Pancreas (tissue), 10 donors: ENCODE results near the gene GABBR2. TPM values are rescaled to one million over a fixed set of nuclear protein-coding genes. Genes with fewer than 3 reads are reported as not detected.

Experiments
- ATAC-seq, 4 donors: fragments of 200-7000 bp; cut with Tn5 transposase; one replicate each; pipeline versions ENCODE4 v1.8.0 to v1.9.1; 2020; ENCODE audit warnings: mild to moderate bottlenecking in 4 of 4, moderate library complexity in 4 of 4
- DNase-seq, 6 donors: peaks; one replicate each; pipeline ENCODE4 v3.0.0-alpha.2; 2020
- FAIRE-seq: peaks from 2 replicates; lab custom pipeline; 2012; peaks lifted over from hg19 to GRCh38; lab: Jason Lieb, UNC
- H3K27ac ChIP-seq, 4 donors: fragments of 200-600 bp; sonication (generic); 1 replicate in 3 of 4; 2 replicates in 1 of 4; pipeline versions ENCODE4 v1.5.0 to v1.8.0; 2020
- H3K27me3 ChIP-seq, 4 donors: fragments of 200-600 bp; one replicate each; pipeline ENCODE4 v1.8.0; 2021
- H3K36me3 ChIP-seq, 3 donors: fragments of 200-600 bp; sonication (generic) in 1 of 3; one replicate each; pipeline versions ENCODE4 v1.5.0 to v1.8.0; 2020 to 2021
- H3K4me1 ChIP-seq, 3 donors: fragments of 200-600 bp; one replicate each; pipeline ENCODE4 v1.8.0; 2021
- H3K4me3 ChIP-seq, 4 donors: fragments of 200-600 bp; sonication (generic) in 2 of 4; one replicate each; pipeline versions ENCODE4 v1.5.0 to v1.8.0; 2020 to 2021
- H3K9me3 ChIP-seq, 4 donors: fragments of 200-600 bp; one replicate each; pipeline ENCODE4 v1.8.0; 2021
- WGBS, 2 donors: extraction: QIAGEN DNeasy Blood & Tissue Kit; methylation state at CpG; one replicate each; pipeline ENCODE4 v1.1.7; 2013; 5-methylcytosine and 5-hydroxymethylcytosine counted together
- intact Hi-C, 3 donors: fragments of 100-400 bp; cut with DNase I; formaldehyde crosslinking; loops; one replicate each; pipeline versions ENCODE4 v1.11.1 to v1.14.2; 2022
- polyA plus RNA-seq, 2 donors: library from polyadenylated mRNA; stranded (reverse); fragments of 200-250 nt; gene quantifications; one replicate each; pipeline ENCODE4 v1.2.3, GENCODE V29; 2013
- total RNA-seq, 6 donors: library from RNA; stranded (reverse); fragmentation: NEBNext Ultra II Directional in 4 of 6; extraction: Animal tissue kit (Norgen Biotek cat#: 25700) in 4 of 6; gene quantifications; one replicate each; pipeline versions ENCODE4 v1.2.1 to v1.2.4, GENCODE V29; 2021 to 2023
- TF ChIP-seq, protein P1 (sequence below), 4 donors: fragments of 200-600 bp; sonication (generic) in 3 of 4; IDR thresholded peaks; one replicate each; pipeline versions ENCODE4 v1.5.0 to v1.8.0; 2021; ENCODE audit warnings: antibody characterized with exemption in 4 of 4
- donor health status: healthy with polysubstance abuse.
- donor health status: DM: no; HTN: no; CAD: no; lungs with moderate emphysema.
- donor health status: DM: no; HTN: no; CAD: no.
- donor health status: control.
- donor health status: control.
- donor health status: Bipolar disorder and iron deficiency.
- donor health status: DM: yes; HTN: yes; CAD: no.
- donor health status: DM: no; HTN: no; CAD: no.
- donor health status: DM: no; HTN: no; CAD: no.
- donor health status: DM: yes; HTN: yes; CAD: no.

Gene GABBR2
- total and polyA plus RNA-seq, 8 donors = 0.04 to 0.14 (median 0.07) TPM; not detected in 4

DNA sequence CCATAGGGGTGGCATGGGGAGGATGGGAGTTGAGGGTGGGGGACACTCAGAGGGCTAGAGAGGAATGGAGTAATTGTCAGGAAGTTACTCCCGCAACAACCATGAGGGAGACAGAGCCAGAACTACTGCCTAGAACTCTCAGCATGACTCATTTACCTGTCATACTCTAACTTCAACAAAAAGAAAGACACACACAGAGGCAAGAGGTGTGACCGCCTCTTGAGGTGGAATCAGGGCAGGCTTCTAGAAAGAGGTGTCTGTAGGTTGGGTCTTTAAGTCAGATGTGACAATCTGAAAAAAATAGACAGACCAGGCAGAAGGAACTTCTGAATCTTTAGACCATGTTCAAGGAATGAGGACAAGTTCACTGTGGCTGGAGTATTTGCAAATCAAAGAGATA, 73.4 kb downstream of the GABBR2 start:
- WGBS, 2 donors = 91 to 96% methylated on average over 2 of the region's 2 CpGs
- no peak for ATAC-seq
- FAIRE-seq = no peak
- intact Hi-C loops = no loop called here
- Histone ChIP-seq H3K9me3 (no peaks in the 10 kb centered on the region), H3K4me1 (no peaks in the 10 kb centered on the region), H3K27me3 (no peaks in the 10 kb centered on the region), H3K36me3 (no peaks in the 10 kb centered on the region), H3K27ac (no peak overlapping the region), H3K4me3 (no peak overlapping the region)
- TF ChIP-seq, protein P1, sequence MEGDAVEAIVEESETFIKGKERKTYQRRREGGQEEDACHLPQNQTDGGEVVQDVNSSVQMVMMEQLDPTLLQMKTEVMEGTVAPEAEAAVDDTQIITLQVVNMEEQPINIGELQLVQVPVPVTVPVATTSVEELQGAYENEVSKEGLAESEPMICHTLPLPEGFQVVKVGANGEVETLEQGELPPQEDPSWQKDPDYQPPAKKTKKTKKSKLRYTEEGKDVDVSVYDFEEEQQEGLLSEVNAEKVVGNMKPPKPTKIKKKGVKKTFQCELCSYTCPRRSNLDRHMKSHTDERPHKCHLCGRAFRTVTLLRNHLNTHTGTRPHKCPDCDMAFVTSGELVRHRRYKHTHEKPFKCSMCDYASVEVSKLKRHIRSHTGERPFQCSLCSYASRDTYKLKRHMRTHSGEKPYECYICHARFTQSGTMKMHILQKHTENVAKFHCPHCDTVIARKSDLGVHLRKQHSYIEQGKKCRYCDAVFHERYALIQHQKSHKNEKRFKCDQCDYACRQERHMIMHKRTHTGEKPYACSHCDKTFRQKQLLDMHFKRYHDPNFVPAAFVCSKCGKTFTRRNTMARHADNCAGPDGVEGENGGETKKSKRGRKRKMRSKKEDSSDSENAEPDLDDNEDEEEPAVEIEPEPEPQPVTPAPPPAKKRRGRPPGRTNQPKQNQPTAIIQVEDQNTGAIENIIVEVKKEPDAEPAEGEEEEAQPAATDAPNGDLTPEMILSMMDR (IDR thresholded peaks at IDR 0.05) = no peak
- DNase-seq = no peak

DNA sequence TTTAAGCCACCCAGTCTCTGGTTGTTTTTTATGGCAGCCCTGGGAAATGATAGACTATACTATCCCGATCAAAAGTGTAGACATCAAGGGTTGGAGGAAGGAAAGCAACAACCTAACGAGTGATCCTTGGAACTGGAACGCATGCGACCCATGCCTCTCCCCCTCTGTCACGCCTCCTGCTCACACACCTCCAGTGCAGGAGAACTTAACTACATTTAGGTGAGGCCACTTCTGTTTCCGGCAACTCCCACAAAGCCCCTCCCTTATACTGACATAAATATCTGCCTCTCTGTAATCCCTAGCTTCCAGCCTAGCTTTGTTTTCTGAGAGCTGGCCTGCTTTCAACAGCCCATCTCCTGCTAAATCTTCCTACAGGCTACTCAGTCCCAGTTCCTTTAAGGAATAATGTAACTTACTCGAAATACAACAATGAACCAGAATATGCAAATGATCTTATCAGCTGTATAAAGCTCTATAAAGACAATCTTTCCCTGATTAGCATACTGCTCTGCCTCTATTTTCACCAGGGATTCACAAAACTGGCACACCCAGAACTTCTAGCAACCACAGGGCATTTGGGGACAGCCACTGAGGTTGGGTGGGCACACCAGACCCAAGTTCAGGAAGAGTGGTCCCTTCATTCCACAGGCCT, 73.9 kb downstream of the GABBR2 start:
- H3K4me3 ChIP-seq = no peak overlapping the region
- H3K27me3 ChIP-seq = no peaks in the 10 kb centered on the region
- DNase-seq (no peak), FAIRE-seq (no peak), ATAC-seq (no peak)
- H3K4me1 ChIP-seq = no peaks in the 10 kb centered on the region
- H3K36me3 ChIP-seq = no peaks in the 10 kb centered on the region
- WGBS, 2 donors = 89% methylated on average over 7 of the region's 7 CpGs
- H3K9me3 ChIP-seq = no peaks in the 10 kb centered on the region
- TF ChIP-seq, protein P1 (IDR thresholded peaks at IDR 0.05) = no peak
- no peak overlapping the region for H3K27ac ChIP-seq
- intact Hi-C loops = no loop called here

DNA sequence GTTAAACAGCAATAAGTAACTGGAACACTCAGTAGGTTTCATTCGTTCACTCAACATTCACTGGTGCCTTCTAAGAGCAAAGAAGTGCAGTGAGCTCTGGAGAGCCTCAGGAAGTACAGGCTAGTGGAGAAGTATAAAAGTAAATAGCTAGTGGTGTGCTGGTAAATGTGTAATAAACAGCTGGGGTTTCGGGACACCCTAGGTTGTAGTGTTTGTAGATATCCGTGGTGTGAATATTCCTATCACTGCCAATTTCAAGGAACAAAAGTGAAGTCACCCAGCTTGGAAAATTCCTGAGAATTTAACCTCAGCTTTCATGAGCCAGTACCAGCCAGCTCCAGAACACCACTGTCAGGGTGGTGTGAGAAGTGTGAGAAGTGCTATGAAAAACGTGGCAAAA, 75.9 kb downstream of the GABBR2 start:
- no peak overlapping the region for H3K27ac ChIP-seq
- intact Hi-C loops = no loop called here
- DNase-seq (no peak), FAIRE-seq (no peak), ATAC-seq (no peak)
- H3K4me1 ChIP-seq = no peaks in the 10 kb centered on the region
- H3K4me3 ChIP-seq = no peak overlapping the region
- no peaks in the 10 kb centered on the region for H3K9me3 ChIP-seq
- no peaks in the 10 kb centered on the region for H3K36me3 ChIP-seq
- TF ChIP-seq, protein P1 (IDR thresholded peaks at IDR 0.05) = no peak
- 67% methylated on average over 4 of the region's 4 CpGs for WGBS, 2 donors
- H3K27me3 ChIP-seq = no peaks in the 10 kb centered on the region

DNA sequence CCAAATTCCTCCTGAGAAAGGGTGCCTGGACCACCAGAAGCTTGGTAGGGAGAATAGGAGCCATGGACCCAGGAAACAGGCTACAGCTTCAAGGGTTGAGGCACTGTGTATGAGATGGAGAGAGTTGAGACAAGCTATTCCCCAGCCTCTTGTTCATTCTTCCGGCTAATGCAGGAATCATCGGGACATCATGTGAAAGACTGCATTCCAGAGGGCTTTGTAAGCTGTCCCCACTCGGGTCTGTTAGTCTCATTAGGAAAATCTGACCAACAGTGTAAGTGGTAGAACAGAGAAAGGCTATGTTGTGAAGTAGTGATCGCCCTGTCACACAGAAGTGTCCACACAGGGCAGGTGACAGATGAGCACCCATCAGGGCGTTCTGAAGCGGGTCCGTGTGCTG, 81.4 kb downstream of the GABBR2 start:
- no peak overlapping the region for H3K27ac ChIP-seq
- no peak overlapping the region for H3K4me3 ChIP-seq
- H3K4me1 ChIP-seq = no peaks in the 10 kb centered on the region
- FAIRE-seq (no peak), ATAC-seq (no peak), DNase-seq (no peak)
- H3K36me3 ChIP-seq = no peaks in the 10 kb centered on the region
- intact Hi-C loops = no loop called here
- TF ChIP-seq, protein P1 (IDR thresholded peaks at IDR 0.05) = no peak
- no peaks in the 10 kb centered on the region for H3K27me3 ChIP-seq
- H3K9me3 ChIP-seq = no peaks in the 10 kb centered on the region
- WGBS, 2 donors = 81 to 84% methylated on average over 7 of the region's 7 CpGs

DNA sequence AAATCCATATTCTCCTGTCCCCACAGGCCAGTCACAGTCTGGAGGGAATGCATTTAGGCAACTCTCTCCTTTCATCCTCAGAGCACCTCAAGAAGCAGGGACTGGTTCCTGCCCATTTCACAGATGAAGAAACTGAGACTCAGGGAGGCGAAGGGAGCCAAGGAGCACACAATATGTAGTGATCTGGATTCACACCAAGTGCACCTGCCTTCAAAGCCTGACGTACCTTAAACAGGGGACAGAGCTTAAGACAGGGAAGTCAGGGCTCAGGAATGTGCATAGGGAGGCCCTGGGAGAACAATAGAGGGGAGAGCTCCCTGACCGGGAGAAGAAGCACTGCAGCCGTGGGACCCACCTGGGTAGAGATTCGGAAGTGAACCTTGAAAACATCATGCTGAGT, 83.0 kb downstream of the GABBR2 start:
- Histone ChIP-seq H3K27me3 (no peaks in the 10 kb centered on the region), H3K36me3 (no peaks in the 10 kb centered on the region), H3K4me3 (no peak overlapping the region), H3K9me3 (no peaks in the 10 kb centered on the region), H3K4me1 (no peaks in the 10 kb centered on the region), H3K27ac (no peak overlapping the region)
- no peak for ATAC-seq
- no peak for FAIRE-seq
- TF ChIP-seq, protein P1 (IDR thresholded peaks at IDR 0.05) = no peak
- intact Hi-C loops = no loop called here
- DNase-seq = no peak
- 72% methylated on average over 5 of the region's 5 CpGs for WGBS, 2 donors
